NCI-H2029 (cell line): ENCODE data around the gene GRAMD2A.
"Not testable (repeated sequence)": the region's sequence is repeated elsewhere in the genome, so short reads cannot be mapped to it uniquely, and the experiment has no call there.

Source experiments
- DNase-seq: peaks from one replicate; lab custom pipeline; 2025; lab: John Stamatoyannopoulos, UW

The GRAMD2A gene

GRCh38 chr15:72184165-72184811 lies 13.3 kb downstream of the GRAMD2A start:
- no peak for DNase-seq

GRCh38 chr15:72183781-72184164 lies 13.8 kb downstream of the GRAMD2A start:
- no peak for DNase-seq

GRCh38 chr15:72182673-72183072 lies 14.9 kb downstream of the GRAMD2A start:
- no peak for DNase-seq

GRCh38 chr15:72182244-72182643 lies 15.3 kb downstream of the GRAMD2A start:
- no peak for DNase-seq

- DNase-seq: no peak
Observed at GRCh38 chr15:72180761-72181324, 16.7 kb downstream of the GRAMD2A start.

- DNase-seq: no peak
Observed at GRCh38 chr15:72179950-72180581, 17.5 kb downstream of the GRAMD2A start.

- DNase-seq: no peak
Observed at GRCh38 chr15:72178976-72179585, 18.5 kb downstream of the GRAMD2A start.

GRCh38 chr15:72176743-72177142 lies 20.8 kb downstream of the GRAMD2A start:
- DNase-seq: no peak

- DNase-seq: no peak
Observed at GRCh38 chr15:72176159-72176558, 21.4 kb downstream of the GRAMD2A start.

GRCh38 chr15:72175186-72176044 lies 22.2 kb downstream of the GRAMD2A start:
- no peak for DNase-seq

- no peak for DNase-seq
Observed at GRCh38 chr15:72174551-72175165, 22.9 kb downstream of the GRAMD2A start.

GRCh38 chr15:72173864-72174550 lies 23.6 kb downstream of the GRAMD2A start:
- peak; percentile 4 for DNase-seq

- no peak for DNase-seq
Observed at GRCh38 chr15:72173401-72173800, 24.2 kb downstream of the GRAMD2A start.

- DNase-seq: no peak
Observed at GRCh38 chr15:72172796-72173195, 24.8 kb downstream of the GRAMD2A start.

GRCh38 chr15:72171978-72172377 lies 25.6 kb downstream of the GRAMD2A start:
- not testable (repeated sequence) for DNase-seq

GRCh38 chr15:72170691-72171090 lies 26.9 kb downstream of the GRAMD2A start:
- DNase-seq: no peak

- peak; percentile 49 for DNase-seq
Observed at GRCh38 chr15:72169921-72170611, 27.5 kb downstream of the GRAMD2A start.

GRCh38 chr15:72169236-72169920 lies 28.2 kb downstream of the GRAMD2A start:
- DNase-seq: peak; percentile 13

GRCh38 chr15:72168808-72169190 lies 28.8 kb downstream of the GRAMD2A start:
- DNase-seq: no peak
